Glutamatergic neuron (in vitro differentiated cells): Measurements from ENCODE around the gene HK1. TPM values are rescaled to one million over a fixed set of nuclear protein-coding genes. Genes with fewer than 3 reads are reported as not detected.
"Not testable (repeated sequence)": the region's sequence is repeated elsewhere in the genome, so short reads cannot be mapped to it uniquely, and the experiment has no call there.

Source experiments
- DNase-seq: peaks from one replicate; pipeline ENCODE4 v3.0.0; 2022
- H3K27ac Mint-ChIP-seq: one replicate; pipeline ENCODE4 v1.8.0; 2020; ENCODE audit warnings: mild to moderate bottlenecking, mixed read lengths, inconsistent platforms; ENCODE audit not compliant: unreplicated experiment
- H3K27me3 Mint-ChIP-seq: one replicate; pipeline ENCODE4 v1.8.0; 2020; ENCODE audit warnings: mild to moderate bottlenecking, moderate library complexity, mixed read lengths, inconsistent platforms; ENCODE audit not compliant: unreplicated experiment
- H3K36me3 Mint-ChIP-seq: one replicate; pipeline ENCODE4 v1.8.0; 2020; ENCODE audit warnings: mild to moderate bottlenecking, mixed read lengths, inconsistent platforms; ENCODE audit not compliant: unreplicated experiment
- H3K4me1 Mint-ChIP-seq: one replicate; pipeline ENCODE4 v1.8.0; 2020; ENCODE audit warnings: mild to moderate bottlenecking, low read depth, mixed read lengths, inconsistent platforms; ENCODE audit not compliant: unreplicated experiment
- H3K4me3 Mint-ChIP-seq: one replicate; pipeline ENCODE4 v1.8.0; 2020; ENCODE audit warnings: mild to moderate bottlenecking, mixed read lengths, inconsistent platforms; ENCODE audit not compliant: unreplicated experiment
- H3K9me3 Mint-ChIP-seq: one replicate; pipeline ENCODE4 v1.8.0; 2020; ENCODE audit warnings: mild to moderate bottlenecking, moderate library complexity, mixed read lengths, inconsistent platforms; ENCODE audit not compliant: unreplicated experiment
- CTCF ChIP-seq: fragments of 200-600 bp; sonication (generic); IDR thresholded peaks from one replicate; pipeline ENCODE4 v1.5.0; 2021; ENCODE audit not compliant: partially characterized antibody, unreplicated experiment
- total RNA-seq: library from RNA; stranded (reverse); fragmentation: NEBNext Ultra II Directional; extraction: Animal tissue kit (Norgen Biotek cat#: 25700); gene quantifications from one replicate; pipeline ENCODE4 v1.2.1, GENCODE V29; 2021; ENCODE audit not compliant: unreplicated experiment

The HK1 gene
- total RNA-seq, 1 donor from 2014 or later, result 240 TPM

GRCh38 chr10:69250041-69250440 lies 28.3 kb upstream of the HK1 start:
- peaks cover 2% of the 10 kb centered on the region for H3K9me3 Mint-ChIP-seq

GRCh38 chr10:69251417-69251816 lies 26.9 kb upstream of the HK1 start:
- DNase-seq, H3K27ac Mint-ChIP-seq, H3K4me3 Mint-ChIP-seq, H3K9me3 Mint-ChIP-seq, H3K27me3 Mint-ChIP-seq, H3K4me1 Mint-ChIP-seq, H3K36me3 Mint-ChIP-seq: not testable (repeated sequence)

More at GRCh38 chr10:69250041-69250440, 28.3 kb upstream of the HK1 start:
- Mint-ChIP-seq H3K4me3 (no peak overlapping the region), H3K4me1 (no peaks in the 10 kb centered on the region), H3K36me3 (no peaks in the 10 kb centered on the region), H3K27me3 (peaks cover 4% of the 10 kb centered on the region), H3K27ac (no peak overlapping the region)
- no peak for TF ChIP-seq CTCF
- no peak for DNase-seq

- no peaks in the 10 kb centered on the region for H3K4me1 Mint-ChIP-seq
- no peak overlapping the region for H3K4me3 Mint-ChIP-seq
- H3K9me3 Mint-ChIP-seq, result peaks cover 2% of the 10 kb centered on the region
- H3K27ac Mint-ChIP-seq, result no peak overlapping the region
- TF ChIP-seq CTCF, result no peak
- H3K36me3 Mint-ChIP-seq, result no peaks in the 10 kb centered on the region
- H3K27me3 Mint-ChIP-seq, result peaks cover 9% of the 10 kb centered on the region
- DNase-seq, result no peak
Measured at GRCh38 chr10:69253171-69253570, 25.1 kb upstream of the HK1 start.

- H3K9me3 Mint-ChIP-seq, result no peaks in the 10 kb centered on the region
- H3K36me3 Mint-ChIP-seq, result no peaks in the 10 kb centered on the region
- H3K27me3 Mint-ChIP-seq, result peaks cover 9% of the 10 kb centered on the region
- no peaks in the 10 kb centered on the region for H3K4me1 Mint-ChIP-seq
- DNase-seq, result no peak
- no peak for TF ChIP-seq CTCF
- H3K27ac Mint-ChIP-seq, result no peak overlapping the region
- H3K4me3 Mint-ChIP-seq, result no peak overlapping the region
Measured at GRCh38 chr10:69254877-69255276, 23.4 kb upstream of the HK1 start.

- Mint-ChIP-seq H3K27ac (no peak overlapping the region), H3K9me3 (peaks cover 1% of the 10 kb centered on the region), H3K27me3 (peaks cover 12% of the 10 kb centered on the region), H3K4me1 (no peaks in the 10 kb centered on the region), H3K36me3 (no peaks in the 10 kb centered on the region), H3K4me3 (no peak overlapping the region)
- DNase-seq, result no peak
- TF ChIP-seq CTCF, result no peak
Measured at GRCh38 chr10:69259547-69260243, 18.6 kb upstream of the HK1 start.
